Body of pancreas (tissue), 4 donors: ENCODE data around the gene CXADR.

Experiments
- POLR2A ChIP-seq, 3 donors: fragments of 450-650 bp; IDR thresholded peaks; one replicate each; pipeline ENCODE4 v1.6.1; 2016; ENCODE audit warnings: antibody characterized with exemption in 3 of 3, mild to moderate bottlenecking in 2 of 3
- TF ChIP-seq, protein P1 (sequence below), 7 experiments: fragments of 450-650 bp in 4 of 7; fragments of 200-600 bp in 3 of 7; sonication (generic) in 3 of 7; IDR thresholded peaks; one replicate each; pipeline ENCODE4 v1.5.1; 2016 to 2019; ENCODE audit warnings: antibody characterized with exemption in 7 of 7

GRCh38 chr21:17583898-17584297 lies 71.1 kb downstream of the CXADR start:
- no peak for TF ChIP-seq POLR2A (IDR thresholded peaks at IDR 0.05)
- TF ChIP-seq, protein P1, sequence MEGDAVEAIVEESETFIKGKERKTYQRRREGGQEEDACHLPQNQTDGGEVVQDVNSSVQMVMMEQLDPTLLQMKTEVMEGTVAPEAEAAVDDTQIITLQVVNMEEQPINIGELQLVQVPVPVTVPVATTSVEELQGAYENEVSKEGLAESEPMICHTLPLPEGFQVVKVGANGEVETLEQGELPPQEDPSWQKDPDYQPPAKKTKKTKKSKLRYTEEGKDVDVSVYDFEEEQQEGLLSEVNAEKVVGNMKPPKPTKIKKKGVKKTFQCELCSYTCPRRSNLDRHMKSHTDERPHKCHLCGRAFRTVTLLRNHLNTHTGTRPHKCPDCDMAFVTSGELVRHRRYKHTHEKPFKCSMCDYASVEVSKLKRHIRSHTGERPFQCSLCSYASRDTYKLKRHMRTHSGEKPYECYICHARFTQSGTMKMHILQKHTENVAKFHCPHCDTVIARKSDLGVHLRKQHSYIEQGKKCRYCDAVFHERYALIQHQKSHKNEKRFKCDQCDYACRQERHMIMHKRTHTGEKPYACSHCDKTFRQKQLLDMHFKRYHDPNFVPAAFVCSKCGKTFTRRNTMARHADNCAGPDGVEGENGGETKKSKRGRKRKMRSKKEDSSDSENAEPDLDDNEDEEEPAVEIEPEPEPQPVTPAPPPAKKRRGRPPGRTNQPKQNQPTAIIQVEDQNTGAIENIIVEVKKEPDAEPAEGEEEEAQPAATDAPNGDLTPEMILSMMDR (IDR thresholded peaks at IDR 0.05), result no peak
